GM12878 (cell line): ENCODE measurements around the gene HMGB3. TPM values are rescaled to one million over a fixed set of nuclear protein-coding genes. Genes with fewer than 3 reads are reported as not detected.

Experiments
- ATAC-seq: fragments of 200-7000 bp; cut with Tn5 transposase; 3 replicates; pipeline ENCODE4 v1.9.1; 2020; ENCODE audit warnings: mild to moderate bottlenecking, moderate library complexity
- BruUV-seq: library from RNA; stranded (reverse); fragments of 400-500 nt; replicated peaks from 2 replicates; lab custom pipeline; 2021; lab: Mats Ljungman, UMichigan
- CTCF ChIA-PET: fragments of 300-600 bp; sonication (Branson Sonifier 250); formaldehyde crosslinking; extraction: SDS; loops from one replicate; lab custom pipeline; 2021; ENCODE audit warnings: inconsistent platforms; lab: Yijun Ruan, JAX
- POLR2A ChIA-PET: fragments of 350-600 bp; formaldehyde crosslinking; extraction: SDS; loops from one replicate; lab custom pipeline; 2021; ENCODE audit warnings: inconsistent platforms; lab: Charles Lee
- RAD21 ChIA-PET: fragments of 300-600 bp; sonication (Branson Sonifier 250); formaldehyde crosslinking; loops from one replicate; lab custom pipeline; 2023; ENCODE audit warnings: antibody characterized with exemption; ENCODE audit not compliant: unreplicated experiment; lab: Charles Lee
- SMC1A ChIA-PET: fragments of 300-600 bp; sonication (Branson Sonifier 250); formaldehyde crosslinking; loops from one replicate; lab custom pipeline; 2023; ENCODE audit not compliant: unreplicated experiment, uncharacterized antibody; lab: Charles Lee
- DNase-seq: peaks from one replicate; pipeline ENCODE4 v3.0.0-alpha.2; 2011; ENCODE audit warnings: low read depth, low spot score
- FAIRE-seq: peaks from 3 replicates; lab custom pipeline; 2011; peaks lifted over from hg19 to GRCh38; lab: Jason Lieb, UNC
- H2AFZ ChIP-seq: 2 replicates; pipeline ENCODE4 v1.6.0; 2011; ENCODE audit warnings: low read depth, low read length, control low read depth; ENCODE audit not compliant: control insufficient read depth
- H3K27ac ChIP-seq: 2 replicates; pipeline ENCODE4 v1.5.1; 2011; ENCODE audit warnings: control low read depth; ENCODE audit not compliant: control insufficient read depth, insufficient read depth
- H3K27me3 ChIP-seq, 2 experiments: replicated peaks in 1 of 2; 2 replicates each; pipeline versions ENCODE4 v1.6.0 to v1.6.1; 2011; ENCODE audit warnings: low read length in 1 of 2; ENCODE audit not compliant: control insufficient read depth in 2 of 2, insufficient read depth in 2 of 2
- H3K36me3 ChIP-seq, 2 experiments: 2 replicates each; pipeline ENCODE4 v1.5.1; 2011; ENCODE audit warnings: low read length in 1 of 2; ENCODE audit not compliant: control insufficient read depth in 2 of 2, insufficient read depth in 2 of 2
- H3K4me1 ChIP-seq: 2 replicates; pipeline ENCODE4 v1.6.1; 2011; ENCODE audit warnings: mild to moderate bottlenecking, low read length, moderate library complexity, mixed read lengths; ENCODE audit not compliant: control insufficient read depth, insufficient read depth
- H3K4me2 ChIP-seq: 2 replicates; pipeline ENCODE4 v1.6.0; 2011; ENCODE audit warnings: control low read depth; ENCODE audit not compliant: control insufficient read depth, insufficient read depth
- H3K4me3 ChIP-seq: fragments of 200-600 bp; sonication (generic); 2 replicates; pipeline ENCODE4 v1.5.1; 2016
- H3K79me2 ChIP-seq: 2 replicates; pipeline ENCODE4 v1.6.0; 2011; ENCODE audit warnings: low read length; ENCODE audit not compliant: control insufficient read depth, insufficient read depth
- H3K9ac ChIP-seq: 2 replicates; pipeline ENCODE4 v1.8.0; 2011; ENCODE audit warnings: low read length, control low read depth, mixed read lengths; ENCODE audit not compliant: control insufficient read depth, insufficient read depth
- H3K9me3 ChIP-seq: replicated peaks from 3 replicates; pipeline ENCODE4 v1.5.1; 2011; ENCODE audit warnings: mild to moderate bottlenecking, low read length; ENCODE audit not compliant: control insufficient read depth, insufficient read depth
- H4K20me1 ChIP-seq: 2 replicates; pipeline ENCODE4 v1.6.0; 2011; ENCODE audit not compliant: control insufficient read depth, insufficient read depth
- STAT1 ChIP-seq: fragments of 450-650 bp; conservative IDR thresholded peaks from 2 replicates; pipeline ENCODE4 v1.6.1; 2014; ENCODE audit warnings: antibody characterized with exemption, mild to moderate bottlenecking
- WGBS: methylation state at CpG from one replicate; pipeline ENCODE4 v1.1.6; 2016; ENCODE audit warnings: low lambda C conversion rate; ENCODE audit not compliant: insufficient replicate concordance, insufficient coverage; ENCODE audit errors: missing lambda C conversion rate; 5-methylcytosine and 5-hydroxymethylcytosine counted together
- in situ Hi-C: fragments of 300-500 bp; cut with MboI; formaldehyde crosslinking; loops from 9 replicates; pipeline ENCODE4 v1.14.3; 2018; ENCODE audit warnings: mixed read lengths
- intact Hi-C: fragments of 100-400 bp; cut with micrococcal nuclease; formaldehyde crosslinking; loops from one replicate; pipeline ENCODE4 v1.14.2; 2022; ENCODE audit not compliant: unreplicated experiment
- polyA plus RNA-seq, 11 experiments: library from polyadenylated mRNA; depleted of rRNA in 4 of 11; unstranded in 6 of 11; stranded (reverse) in 5 of 11; fragments of >200 nt; fragmentation: Nextera tagmentation in 4 of 11; fragmentation: Illumina TruSeq in 1 of 11; extraction: Ambion mirVana in 4 of 11; extraction: Trizol in 1 of 11; gene quantifications; 1 replicate in 1 of 11; 2 replicates in 10 of 11; pipeline versions ENCODE4 v1.2.1 to v1.2.3, GENCODE V29; 2011 to 2016; ENCODE audit warnings: inconsistent platforms in 2 of 11, missing spikeins in 2 of 11, low read depth in 1 of 11
- total RNA-seq, 4 experiments: library from RNA; depleted of rRNA in 3 of 4; stranded (reverse); fragments of >200 nt in 3 of 4; fragmentation: Illumina TruSeq in 1 of 4; extraction: Trizol in 1 of 4; gene quantifications; 2 replicates each; pipeline versions ENCODE4 v1.2.1 to v1.2.3, GENCODE V29; 2013 to 2021
- TF ChIP-seq, protein P1 (sequence below): IDR thresholded peaks from 2 replicates; pipeline ENCODE4 v1.6.1; 2011; ENCODE audit warnings: borderline replicate concordance, low read depth, mild to moderate bottlenecking, moderate library complexity, low read length; ENCODE audit not compliant: insufficient read depth, poor library complexity, severe bottlenecking
- TF ChIP-seq, protein P2 (sequence below): fragments of 450-650 bp; IDR thresholded peaks from 2 replicates; pipeline ENCODE4 v1.6.1; 2018; ENCODE audit warnings: mild to moderate bottlenecking, low read depth, moderate library complexity; ENCODE audit not compliant: partially characterized antibody

Gene HMGB3
- total and polyA plus RNA-seq, 10 of the 15 experiments (the other 5 are each of a cell fraction or from before 2014, with no cell fraction given) = 19.1 to 167 (median 109) TPM

DNA sequence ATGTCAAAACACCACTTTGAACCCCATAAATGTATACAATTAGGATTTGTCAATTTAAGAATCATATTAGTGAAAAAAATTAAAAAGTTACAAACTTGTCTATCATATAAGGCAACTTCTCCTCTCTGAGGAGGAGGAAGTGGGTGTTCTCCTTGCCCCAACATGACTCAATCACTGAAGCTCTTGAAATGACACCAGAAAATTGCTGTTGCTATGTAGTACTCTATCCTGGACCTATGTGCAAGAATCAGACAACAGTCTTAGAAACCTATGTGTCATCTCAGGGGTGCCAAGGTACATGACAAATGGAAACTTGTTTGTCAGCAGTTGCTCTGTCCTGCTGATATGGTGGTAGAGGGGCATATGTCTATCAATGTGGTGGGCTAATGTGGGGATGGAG lies 47.7 kb downstream of the HMGB3 start:
- ATAC-seq (no peak), FAIRE-seq (no peak), DNase-seq (no peak)
- no peaks in the 10 kb centered on the region for H3K9me3 ChIP-seq
- H3K9ac ChIP-seq = no peak overlapping the region
- H3K4me2 ChIP-seq = no peak overlapping the region
- SMC1A ChIA-PET = no interaction called here
- no peaks in the 10 kb centered on the region for H3K4me1 ChIP-seq
- CTCF ChIA-PET = no interaction called here
- H3K27ac ChIP-seq = no peak overlapping the region
- H4K20me1 ChIP-seq = no peaks in the 10 kb centered on the region
- H3K36me3 ChIP-seq = no peaks in the 10 kb centered on the region
- POLR2A ChIA-PET = no interaction called here
- TF ChIP-seq, protein P1, sequence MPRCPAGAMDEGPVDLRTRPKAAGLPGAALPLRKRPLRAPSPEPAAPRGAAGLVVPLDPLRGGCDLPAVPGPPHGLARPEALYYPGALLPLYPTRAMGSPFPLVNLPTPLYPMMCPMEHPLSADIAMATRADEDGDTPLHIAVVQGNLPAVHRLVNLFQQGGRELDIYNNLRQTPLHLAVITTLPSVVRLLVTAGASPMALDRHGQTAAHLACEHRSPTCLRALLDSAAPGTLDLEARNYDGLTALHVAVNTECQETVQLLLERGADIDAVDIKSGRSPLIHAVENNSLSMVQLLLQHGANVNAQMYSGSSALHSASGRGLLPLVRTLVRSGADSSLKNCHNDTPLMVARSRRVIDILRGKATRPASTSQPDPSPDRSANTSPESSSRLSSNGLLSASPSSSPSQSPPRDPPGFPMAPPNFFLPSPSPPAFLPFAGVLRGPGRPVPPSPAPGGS = peak; percentile 53
- no peak for TF ChIP-seq STAT1
- no peak overlapping the region for H2AFZ ChIP-seq
- in situ Hi-C loops (no loop called here), intact Hi-C loops (no loop called here)
- no TSS peak for BruUV-seq
- H3K27me3 ChIP-seq = no peaks in the 10 kb centered on the region; a peak in 1 of 4 replicates
- no peak overlapping the region for H3K4me3 ChIP-seq
- RAD21 ChIA-PET = no interaction called here
- no peaks in the 10 kb centered on the region for H3K79me2 ChIP-seq

DNA sequence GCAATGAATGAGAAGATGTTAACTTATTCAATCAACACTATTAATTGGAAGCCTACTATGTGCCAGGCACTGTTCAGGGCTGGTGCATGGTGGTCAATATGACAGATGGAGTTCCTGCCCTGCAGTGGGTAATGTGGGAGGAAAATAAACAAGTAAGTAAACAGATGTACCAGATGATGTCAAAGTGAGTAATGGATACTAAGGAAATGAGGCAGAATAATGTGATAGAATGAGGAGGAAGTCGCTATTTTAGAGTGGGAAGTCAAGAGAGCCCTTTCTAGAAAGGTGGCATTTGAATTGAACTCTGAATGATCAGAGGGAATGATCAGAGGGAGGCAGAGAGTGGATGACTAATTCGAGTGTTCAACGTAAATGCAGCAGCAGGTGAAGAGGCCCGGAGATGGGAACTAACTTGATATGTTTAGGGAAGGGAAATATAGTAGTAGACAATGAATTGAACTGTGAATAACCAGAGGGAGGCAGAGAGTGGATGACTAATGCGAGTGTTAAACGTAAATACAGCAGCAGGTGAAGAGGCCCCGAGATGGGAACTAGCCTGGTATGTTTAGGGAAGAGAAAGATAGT lies 48.3 kb downstream of the HMGB3 start:
- in situ Hi-C loops (no loop called here), intact Hi-C loops (no loop called here)
- Histone ChIP-seq H4K20me1 (no peaks in the 10 kb centered on the region), H3K27ac (no peak overlapping the region), H3K36me3 (no peaks in the 10 kb centered on the region), H3K79me2 (no peaks in the 10 kb centered on the region), H2AFZ (no peak overlapping the region), H3K27me3 (no peaks in the 10 kb centered on the region; a peak in 1 of 4 replicates), H3K4me2 (no peak overlapping the region), H3K9me3 (no peaks in the 10 kb centered on the region), H3K4me3 (no peak overlapping the region), H3K4me1 (no peaks in the 10 kb centered on the region), H3K9ac (no peak overlapping the region)
- DNase-seq = no peak
- 8% methylated on average over 7 of the region's 7 CpGs for WGBS
- FAIRE-seq = no peak
- POLR2A ChIA-PET = no interaction called here
- ATAC-seq = no peak
- CTCF ChIA-PET = no interaction called here
- BruUV-seq = no TSS peak
- SMC1A ChIA-PET = no interaction called here
- RAD21 ChIA-PET = no interaction called here
- TF ChIP-seq, protein P2, sequence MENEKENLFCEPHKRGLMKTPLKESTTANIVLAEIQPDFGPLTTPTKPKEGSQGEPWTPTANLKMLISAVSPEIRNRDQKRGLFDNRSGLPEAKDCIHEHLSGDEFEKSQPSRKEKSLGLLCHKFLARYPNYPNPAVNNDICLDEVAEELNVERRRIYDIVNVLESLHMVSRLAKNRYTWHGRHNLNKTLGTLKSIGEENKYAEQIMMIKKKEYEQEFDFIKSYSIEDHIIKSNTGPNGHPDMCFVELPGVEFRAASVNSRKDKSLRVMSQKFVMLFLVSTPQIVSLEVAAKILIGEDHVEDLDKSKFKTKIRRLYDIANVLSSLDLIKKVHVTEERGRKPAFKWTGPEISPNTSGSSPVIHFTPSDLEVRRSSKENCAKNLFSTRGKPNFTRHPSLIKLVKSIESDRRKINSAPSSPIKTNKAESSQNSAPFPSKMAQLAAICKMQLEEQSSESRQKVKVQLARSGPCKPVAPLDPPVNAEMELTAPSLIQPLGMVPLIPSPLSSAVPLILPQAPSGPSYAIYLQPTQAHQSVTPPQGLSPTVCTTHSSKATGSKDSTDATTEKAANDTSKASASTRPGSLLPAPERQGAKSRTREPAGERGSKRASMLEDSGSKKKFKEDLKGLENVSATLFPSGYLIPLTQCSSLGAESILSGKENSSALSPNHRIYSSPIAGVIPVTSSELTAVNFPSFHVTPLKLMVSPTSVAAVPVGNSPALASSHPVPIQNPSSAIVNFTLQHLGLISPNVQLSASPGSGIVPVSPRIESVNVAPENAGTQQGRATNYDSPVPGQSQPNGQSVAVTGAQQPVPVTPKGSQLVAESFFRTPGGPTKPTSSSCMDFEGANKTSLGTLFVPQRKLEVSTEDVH = no peak
